OCI-LY3 (cell line): ENCODE results near the gene THAP3.

Source experiments
- EZH2phosphoT487 ChIP-seq: fragments of 200-600 bp; shearing (Covaris generic); IDR thresholded peaks from 2 replicates; pipeline ENCODE4 v1.6.1; 2018; ENCODE audit warnings: antibody characterized with exemption, mixed run types, low read depth
- TF ChIP-seq, protein P1 (sequence below): fragments of 200-600, 300-600 bp; sonication (generic); IDR thresholded peaks from 2 replicates; pipeline ENCODE4 v1.5.1; 2014; ENCODE audit warnings: antibody characterized with exemption, low read length, low read depth

DNA sequence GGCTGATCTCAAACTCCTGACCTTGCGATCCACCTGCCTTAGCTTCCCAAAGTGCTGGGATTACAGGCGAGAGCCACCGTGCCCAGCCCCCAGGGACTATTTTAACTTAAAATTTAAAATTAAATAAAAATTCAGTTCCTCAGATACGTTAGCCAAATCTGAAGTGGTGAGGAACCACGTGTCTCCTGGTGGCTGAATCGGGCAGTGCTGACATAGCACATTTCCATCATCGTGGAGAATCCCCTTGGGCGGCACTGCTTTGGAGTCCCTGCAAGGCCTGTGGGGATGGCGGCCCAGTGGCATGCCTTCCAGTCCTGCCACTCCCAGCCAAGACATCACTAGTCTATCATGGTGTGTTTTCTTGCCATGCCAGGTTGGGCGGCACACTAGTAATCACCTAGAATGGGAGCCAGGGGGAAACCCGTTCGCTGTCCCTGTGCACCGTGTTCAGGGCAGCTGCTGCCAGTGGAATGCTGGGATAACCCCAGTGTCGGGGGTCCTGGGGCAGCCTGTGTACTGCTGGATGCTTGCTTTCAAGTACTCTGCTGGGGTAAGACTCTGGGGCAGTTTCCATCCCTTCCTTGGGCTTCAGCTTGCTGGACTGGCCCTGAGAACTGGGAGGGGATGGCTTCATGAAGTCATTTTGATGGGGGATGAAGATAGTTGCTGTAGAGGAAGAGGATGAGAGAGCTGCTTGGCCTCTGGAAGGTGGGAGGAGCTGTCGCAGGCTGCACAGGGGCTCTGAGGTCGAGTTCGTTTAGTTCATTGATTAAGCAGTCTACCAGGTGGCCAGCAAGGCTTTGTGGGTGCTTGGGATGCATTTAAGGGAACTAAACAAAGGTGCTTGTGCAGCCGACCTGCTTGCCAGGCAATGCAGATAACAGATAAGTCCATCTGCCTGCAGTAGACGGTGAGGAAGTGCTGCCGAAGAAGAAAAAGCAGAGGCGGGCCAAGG is 40.3 kb upstream of the THAP3 start:
- TF ChIP-seq, protein P1, sequence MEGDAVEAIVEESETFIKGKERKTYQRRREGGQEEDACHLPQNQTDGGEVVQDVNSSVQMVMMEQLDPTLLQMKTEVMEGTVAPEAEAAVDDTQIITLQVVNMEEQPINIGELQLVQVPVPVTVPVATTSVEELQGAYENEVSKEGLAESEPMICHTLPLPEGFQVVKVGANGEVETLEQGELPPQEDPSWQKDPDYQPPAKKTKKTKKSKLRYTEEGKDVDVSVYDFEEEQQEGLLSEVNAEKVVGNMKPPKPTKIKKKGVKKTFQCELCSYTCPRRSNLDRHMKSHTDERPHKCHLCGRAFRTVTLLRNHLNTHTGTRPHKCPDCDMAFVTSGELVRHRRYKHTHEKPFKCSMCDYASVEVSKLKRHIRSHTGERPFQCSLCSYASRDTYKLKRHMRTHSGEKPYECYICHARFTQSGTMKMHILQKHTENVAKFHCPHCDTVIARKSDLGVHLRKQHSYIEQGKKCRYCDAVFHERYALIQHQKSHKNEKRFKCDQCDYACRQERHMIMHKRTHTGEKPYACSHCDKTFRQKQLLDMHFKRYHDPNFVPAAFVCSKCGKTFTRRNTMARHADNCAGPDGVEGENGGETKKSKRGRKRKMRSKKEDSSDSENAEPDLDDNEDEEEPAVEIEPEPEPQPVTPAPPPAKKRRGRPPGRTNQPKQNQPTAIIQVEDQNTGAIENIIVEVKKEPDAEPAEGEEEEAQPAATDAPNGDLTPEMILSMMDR, result no peak
- TF ChIP-seq EZH2phosphoT487, result no peak
